Astrocyte of the spinal cord (primary cell): ENCODE data around the gene PLA2G3.

Experiments
- DNase-seq: peaks from one replicate; pipeline ENCODE4 v3.0.0; 2011; ENCODE audit warnings: low read depth, low spot score
- H3K4me3 ChIP-seq: 2 replicates; pipeline ENCODE4 v1.5.1; 2011; ENCODE audit warnings: low read depth, mild to moderate bottlenecking, low read length, moderate library complexity
- CTCF ChIP-seq: IDR thresholded peaks from 2 replicates; pipeline ENCODE4 v1.5.1; 2012; ENCODE audit warnings: low read depth, mild to moderate bottlenecking, low read length, inconsistent platforms
- in situ Hi-C: cut with HindIII; loops from 2 replicates; pipeline ENCODE4 v1.10.0; 2017; ENCODE audit warnings: low sequenced_read_pairs

The PLA2G3 gene

GRCh38 chr22:31091106-31091975 is 49.0 kb downstream of the PLA2G3 start:
- no peak overlapping the region for H3K4me3 ChIP-seq
- TF ChIP-seq CTCF: no peak
- no peak for DNase-seq
- in situ Hi-C loops: no loop called here

- in situ Hi-C loops: no loop called here
- H3K4me3 ChIP-seq: no peak overlapping the region
- no peak for DNase-seq
- TF ChIP-seq CTCF: no peak
Observed at GRCh38 chr22:31090217-31091085, 49.9 kb downstream of the PLA2G3 start.

GRCh38 chr22:31089160-31090100 is 50.9 kb downstream of the PLA2G3 start:
- TF ChIP-seq CTCF: peak; percentile 94
- no peak overlapping the region for H3K4me3 ChIP-seq
- peak; percentile 20 for DNase-seq
- in situ Hi-C loops: no loop called here

GRCh38 chr22:31088233-31088986 is 51.9 kb downstream of the PLA2G3 start:
- in situ Hi-C loops: no loop called here
- no peak for DNase-seq
- TF ChIP-seq CTCF: no peak

GRCh38 chr22:31087744-31088215 is 52.5 kb downstream of the PLA2G3 start:
- H3K4me3 ChIP-seq: no peak overlapping the region
- in situ Hi-C loops: no loop called here
- no peak for TF ChIP-seq CTCF
- DNase-seq: no peak

More at GRCh38 chr22:31088233-31088986, 51.9 kb downstream of the PLA2G3 start:
- H3K4me3 ChIP-seq: no peak overlapping the region
